SK-MEL-5 (cell line): Measurements from ENCODE around the gene SS18L1. TPM values are rescaled to one million over a fixed set of nuclear protein-coding genes. Genes with fewer than 3 reads are reported as not detected.
A peak's percentile ranks its signal among the peaks of the same experiment; 100 is the strongest.

Source experiments
- DNase-seq: peaks from one replicate; pipeline ENCODE4 v3.0.0-alpha.2; 2016; ENCODE audit warnings: low read depth, low spot score
- in situ Hi-C: cut with HindIII; loops from 2 replicates; pipeline ENCODE4 v1.10.0; 2016; ENCODE audit warnings: low sequenced_read_pairs, high pct_unique_total_duplicates, low pct_unique_long_range_greater_than_20kb
- total RNA-seq: library from RNA; depleted of rRNA; stranded (reverse); fragments of >200 nt; shearing (Covaris generic); gene quantifications from 2 replicates; pipeline ENCODE4 v1.2.3, GENCODE V29; 2014

The SS18L1 gene
- total RNA-seq, 1 experiment from 2014 or later: 20.6 TPM

DNA sequence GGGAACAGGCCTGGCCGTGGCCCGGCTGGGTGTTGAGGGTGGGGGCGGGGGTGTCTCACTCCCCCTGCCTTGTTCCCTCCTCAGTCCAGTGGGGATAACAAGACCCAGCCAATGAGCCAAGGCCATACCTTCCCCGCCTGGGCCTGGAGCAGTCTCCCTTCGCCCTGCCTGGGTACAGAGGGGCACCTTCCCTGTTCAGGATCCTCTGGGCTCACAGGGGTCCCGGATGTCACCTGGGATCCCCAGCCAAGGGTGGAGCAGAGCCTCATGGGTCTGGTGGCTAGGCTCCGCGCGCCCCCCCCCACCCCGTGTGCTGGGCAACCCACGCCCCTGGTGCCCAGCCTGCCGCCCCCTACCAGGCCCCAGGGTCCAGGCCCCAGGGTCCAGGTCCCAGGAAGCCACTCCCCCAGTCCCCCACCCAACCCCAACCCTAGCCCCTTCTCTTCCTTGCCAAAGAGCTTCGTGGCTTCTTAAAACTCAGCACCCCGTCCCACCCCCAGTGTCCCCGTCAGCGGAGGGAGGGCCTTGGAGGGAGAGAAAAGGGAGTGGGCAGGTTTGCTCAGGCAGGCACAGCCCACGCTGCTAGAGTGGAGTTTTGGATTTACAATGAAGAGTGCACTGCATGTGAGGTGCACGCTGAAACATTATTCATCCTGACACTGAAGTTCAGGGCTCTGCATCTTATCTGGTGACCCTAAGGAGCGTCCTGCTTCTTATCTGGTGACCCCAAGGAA is 64.7 kb downstream of the SS18L1 start:
- in situ Hi-C loops: no loop called here
- no peak for DNase-seq

DNA sequence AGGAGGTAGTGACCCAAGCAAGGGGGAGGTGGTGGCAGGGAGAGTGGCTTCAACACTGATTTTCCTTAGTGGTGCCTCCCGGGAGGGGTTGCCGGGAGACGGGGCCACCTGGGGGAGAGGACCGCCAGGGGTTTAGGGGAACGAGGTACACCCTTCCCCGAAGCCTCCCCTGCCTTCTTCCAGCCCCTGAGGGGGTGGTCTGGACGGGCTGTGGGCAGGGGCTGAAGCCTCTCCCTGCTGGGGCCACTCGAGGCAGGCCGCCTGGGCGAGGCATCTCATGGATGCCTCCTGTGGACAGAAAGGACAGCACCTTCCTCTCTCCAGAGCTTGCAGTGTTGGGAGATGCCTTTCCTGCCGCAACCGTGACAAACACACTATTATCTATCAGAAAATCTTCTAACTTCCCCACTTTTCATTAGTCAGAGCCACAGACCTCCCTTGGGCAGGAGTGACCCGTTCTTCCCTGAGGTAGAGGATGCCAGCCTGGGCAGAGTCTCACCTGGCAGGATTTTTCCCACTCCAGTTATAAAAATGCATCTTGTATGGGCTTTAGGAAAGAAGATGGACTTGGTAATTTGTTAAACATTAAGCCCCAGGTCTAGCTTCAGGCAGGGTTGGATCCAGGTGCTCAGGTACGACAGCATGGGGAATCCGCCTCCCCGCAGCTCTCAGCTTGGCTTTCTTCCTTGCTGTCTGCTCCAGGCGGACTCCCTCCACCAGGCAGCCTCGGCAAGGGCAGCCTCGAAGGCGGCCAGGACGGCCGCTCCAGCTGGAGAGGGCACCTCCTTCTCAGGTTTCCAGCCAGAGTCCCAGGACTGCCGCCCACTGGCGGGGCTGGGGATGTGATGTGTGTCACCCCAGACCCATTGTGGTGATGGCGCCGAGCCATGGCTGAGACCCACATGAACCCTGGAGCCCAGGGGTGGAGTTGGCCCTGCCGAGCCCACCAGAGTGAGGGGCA is 65.5 kb downstream of the SS18L1 start:
- in situ Hi-C loops: no loop called here
- DNase-seq: peak; percentile 43

DNA sequence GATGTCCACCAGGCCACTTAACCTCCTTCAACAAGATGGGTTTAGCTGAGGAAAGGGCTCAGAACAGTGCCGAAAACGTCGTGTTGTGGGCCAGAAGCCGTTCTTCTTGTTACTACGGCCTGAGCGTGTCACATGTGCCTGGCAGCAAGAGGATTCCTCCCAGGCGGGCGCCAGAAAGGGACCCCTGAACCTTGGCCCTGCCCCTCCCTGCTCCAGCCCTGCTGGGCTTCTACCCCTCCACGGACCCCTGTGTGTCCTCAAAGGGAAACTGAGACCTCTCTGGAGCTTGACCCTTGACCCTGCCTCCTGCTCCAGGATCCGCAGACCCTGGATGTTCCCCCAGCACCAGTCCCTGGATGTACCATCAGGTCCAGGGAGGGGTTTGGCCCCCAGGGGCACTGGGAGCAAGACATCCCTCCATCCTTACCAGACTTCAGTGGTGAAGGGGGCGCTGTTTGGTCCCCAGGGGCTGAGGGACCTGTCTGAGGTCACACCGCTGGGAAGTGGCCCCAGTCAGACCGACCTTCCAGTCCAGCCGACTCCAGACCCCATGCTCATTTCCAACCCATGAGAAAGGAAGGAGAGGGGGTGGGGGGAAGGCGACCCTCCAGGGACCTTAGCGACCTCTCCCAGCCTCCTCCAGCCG is 66.4 kb downstream of the SS18L1 start:
- in situ Hi-C loops: no loop called here
- no peak for DNase-seq

DNA sequence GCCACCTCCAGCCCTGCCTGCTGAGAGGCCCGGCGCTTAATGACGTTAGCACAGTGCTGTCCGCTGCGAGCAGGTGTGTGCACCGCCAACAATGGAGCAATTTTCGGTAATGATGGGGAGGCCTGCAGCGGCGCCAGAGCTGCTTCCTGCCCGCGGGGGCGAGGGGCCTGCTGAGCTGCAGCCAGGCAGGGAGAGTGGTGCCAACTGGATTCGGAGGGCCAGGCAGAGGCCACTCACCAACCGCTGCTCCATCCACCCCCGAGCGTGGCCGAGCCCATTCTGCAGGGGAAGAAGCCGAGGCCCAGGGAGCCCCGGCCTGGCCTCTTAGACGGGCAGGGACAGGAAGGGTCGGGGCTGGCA is 66.9 kb downstream of the SS18L1 start:
- in situ Hi-C loops: no loop called here
- no peak for DNase-seq

DNA sequence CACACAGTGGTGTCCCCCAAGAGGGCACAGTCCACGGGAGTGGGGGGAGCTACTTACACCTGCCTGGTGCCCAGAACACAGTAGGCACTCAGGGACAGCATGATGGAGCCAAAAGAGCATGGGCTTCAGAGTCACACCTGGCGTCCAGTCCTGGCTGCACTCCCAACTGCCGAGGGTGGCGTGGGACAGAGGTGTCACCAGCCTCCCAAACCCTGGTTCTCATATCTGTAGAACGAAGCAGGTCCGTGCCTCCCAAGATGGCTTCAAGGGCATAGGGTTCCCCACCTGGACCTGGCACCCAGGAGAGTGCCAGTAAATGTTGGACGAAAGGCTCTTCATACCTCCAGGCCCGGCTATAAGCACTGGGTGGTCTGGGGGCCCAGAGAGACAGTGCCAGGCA is 67.6 kb downstream of the SS18L1 start:
- in situ Hi-C loops: no loop called here

DNA sequence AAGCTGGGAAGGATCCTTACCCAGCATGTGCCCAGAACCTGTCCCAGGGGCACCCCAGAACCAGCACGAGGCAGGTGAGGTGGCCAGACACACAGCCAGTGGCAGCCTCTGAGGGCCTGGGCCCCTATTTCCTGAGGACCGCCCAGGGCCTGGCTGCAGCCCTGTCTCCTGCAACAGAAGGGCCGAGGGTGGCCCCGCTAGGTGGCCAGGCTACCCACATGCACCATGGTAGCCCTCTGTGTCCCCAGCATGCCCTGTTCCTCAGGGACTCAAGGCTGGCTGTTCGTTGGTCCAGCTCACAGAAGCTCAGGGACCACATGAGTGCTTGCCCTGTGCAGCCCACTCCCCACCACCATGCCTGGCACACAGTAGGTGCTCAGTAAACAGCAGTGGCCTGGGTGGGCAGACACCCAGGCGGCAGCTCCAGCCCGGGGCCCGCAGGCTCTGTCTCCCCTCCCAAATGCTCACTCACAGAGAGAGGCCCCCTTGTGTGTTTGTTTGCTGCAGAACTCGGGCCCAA is 68.3 kb downstream of the SS18L1 start:
- in situ Hi-C loops: no loop called here
- no peak for DNase-seq

More for the DNA sequence above, 67.6 kb downstream of the SS18L1 start:
- DNase-seq: no peak

DNA sequence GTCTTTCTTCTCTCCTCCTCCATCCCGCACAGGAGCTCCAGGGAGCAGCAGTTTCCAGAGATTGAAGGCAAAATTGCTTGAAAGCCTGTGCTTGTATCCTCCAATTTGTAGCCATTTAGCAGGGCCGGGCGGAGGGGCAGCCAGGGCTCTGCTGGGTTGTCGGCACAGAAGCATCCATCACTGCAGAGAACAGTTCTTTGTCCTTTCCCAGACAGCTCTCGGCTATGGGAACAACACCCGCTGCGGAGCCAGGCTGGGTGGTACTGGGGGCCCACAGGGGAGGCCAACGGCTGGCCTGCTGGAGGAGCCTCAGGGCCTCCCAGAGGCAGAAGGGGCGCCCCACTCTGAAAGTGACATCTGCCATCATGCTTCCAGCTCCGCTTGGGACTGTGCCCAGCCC is 68.7 kb downstream of the SS18L1 start:
- in situ Hi-C loops: no loop called here
- DNase-seq: no peak

DNA sequence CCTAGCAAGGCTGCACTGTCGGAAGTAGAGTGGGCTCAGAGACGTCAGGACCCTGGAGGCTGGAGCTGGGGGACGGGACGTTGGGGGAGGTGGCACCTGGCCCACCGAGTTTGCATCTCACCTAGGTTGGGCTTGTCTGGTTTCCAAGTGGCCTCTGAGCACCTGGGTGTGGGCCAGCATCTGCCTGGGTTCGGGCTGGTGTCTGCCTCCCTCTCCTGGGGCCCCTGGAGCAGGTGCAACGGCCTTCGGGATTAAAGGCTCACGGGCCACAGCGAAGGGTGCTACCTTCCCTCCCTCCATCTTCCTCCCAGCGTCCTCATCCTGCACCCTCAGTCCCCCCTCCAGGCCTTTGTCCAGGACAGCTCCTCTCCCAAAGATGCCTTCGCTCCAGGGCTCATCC is 70.5 kb downstream of the SS18L1 start:
- no peak for DNase-seq
- in situ Hi-C loops: no loop called here

DNA sequence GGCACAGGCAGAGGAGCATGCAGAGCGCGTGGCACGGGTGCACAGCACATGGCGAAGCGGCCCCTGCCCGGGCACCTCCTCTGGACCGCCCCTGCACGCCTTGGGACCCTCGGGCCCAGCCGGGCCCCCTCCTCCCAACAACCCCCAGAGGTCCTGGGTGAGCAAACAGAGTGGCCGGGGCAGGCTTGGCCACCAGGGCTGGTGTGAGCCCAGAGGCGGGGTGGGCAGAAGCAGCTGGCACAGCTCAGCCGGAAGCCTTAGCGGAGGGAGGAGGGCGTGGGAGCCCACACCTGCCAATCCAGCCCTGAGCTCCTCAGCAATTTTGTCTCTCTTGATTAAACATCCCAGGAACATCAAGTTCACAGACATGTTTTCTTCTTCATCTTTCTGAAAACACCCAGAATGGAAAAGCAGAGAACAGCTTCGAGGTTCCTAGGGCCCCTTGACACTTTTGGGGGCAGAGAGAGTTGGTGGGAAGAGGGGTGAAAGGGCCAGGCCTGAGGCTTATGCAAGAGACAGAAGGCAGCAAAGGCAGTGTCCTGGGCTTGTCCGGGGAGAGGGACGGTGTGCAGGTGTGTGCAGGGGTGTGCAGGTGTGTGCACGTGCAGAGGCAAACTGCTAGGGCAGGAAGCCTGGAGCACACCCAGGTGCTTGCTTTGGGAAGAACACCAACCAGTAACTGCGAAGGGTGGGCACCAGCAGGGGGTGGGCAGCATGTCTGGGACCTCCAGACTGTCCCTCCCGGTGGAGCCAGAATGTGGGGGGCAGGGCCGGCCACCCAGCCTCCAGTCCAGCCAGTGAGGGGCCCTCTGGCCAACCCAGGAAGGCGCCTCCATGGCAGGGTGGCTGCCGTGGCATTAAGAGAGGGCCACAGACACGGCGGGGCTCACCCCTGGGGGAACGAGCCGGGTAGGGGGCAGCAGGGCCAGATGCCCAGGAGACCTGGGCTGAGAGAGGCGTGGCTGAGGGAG is 71.7 kb downstream of the SS18L1 start:
- no peak for DNase-seq
- in situ Hi-C loops: no loop called here

DNA sequence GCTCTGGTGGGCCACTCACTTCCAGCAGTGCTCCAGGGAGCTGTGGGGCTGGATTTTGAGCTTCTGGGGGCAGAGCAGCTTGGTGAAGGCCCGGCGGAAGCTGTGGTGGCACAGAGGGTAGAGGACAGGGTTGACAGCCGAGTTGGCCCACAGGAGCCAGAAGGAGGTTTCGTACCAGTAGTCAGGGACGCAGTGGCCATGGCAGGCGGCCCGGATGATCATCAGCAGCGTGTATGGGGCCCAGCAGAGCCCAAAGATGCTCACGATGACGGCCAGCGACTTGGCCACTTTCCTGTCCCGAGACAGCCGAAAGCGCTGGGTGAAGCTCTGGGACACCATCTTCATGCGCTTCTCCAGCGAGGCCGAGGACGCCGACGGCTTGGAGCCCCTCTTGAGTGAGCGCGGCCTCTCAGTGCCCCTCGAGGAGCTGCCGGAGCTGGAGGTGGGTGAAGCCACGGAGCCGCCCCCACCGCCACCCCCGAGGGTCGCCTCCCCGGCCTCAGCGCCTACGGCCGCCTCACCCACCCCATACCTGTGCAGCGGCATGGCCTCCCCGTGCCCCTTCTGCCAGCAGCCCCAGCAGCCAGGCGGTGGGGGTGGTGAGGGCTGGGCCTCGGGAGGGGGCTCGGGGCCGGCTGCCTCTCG is 72.5 kb downstream of the SS18L1 start:
- in situ Hi-C loops: no loop called here
- DNase-seq: no peak

DNA sequence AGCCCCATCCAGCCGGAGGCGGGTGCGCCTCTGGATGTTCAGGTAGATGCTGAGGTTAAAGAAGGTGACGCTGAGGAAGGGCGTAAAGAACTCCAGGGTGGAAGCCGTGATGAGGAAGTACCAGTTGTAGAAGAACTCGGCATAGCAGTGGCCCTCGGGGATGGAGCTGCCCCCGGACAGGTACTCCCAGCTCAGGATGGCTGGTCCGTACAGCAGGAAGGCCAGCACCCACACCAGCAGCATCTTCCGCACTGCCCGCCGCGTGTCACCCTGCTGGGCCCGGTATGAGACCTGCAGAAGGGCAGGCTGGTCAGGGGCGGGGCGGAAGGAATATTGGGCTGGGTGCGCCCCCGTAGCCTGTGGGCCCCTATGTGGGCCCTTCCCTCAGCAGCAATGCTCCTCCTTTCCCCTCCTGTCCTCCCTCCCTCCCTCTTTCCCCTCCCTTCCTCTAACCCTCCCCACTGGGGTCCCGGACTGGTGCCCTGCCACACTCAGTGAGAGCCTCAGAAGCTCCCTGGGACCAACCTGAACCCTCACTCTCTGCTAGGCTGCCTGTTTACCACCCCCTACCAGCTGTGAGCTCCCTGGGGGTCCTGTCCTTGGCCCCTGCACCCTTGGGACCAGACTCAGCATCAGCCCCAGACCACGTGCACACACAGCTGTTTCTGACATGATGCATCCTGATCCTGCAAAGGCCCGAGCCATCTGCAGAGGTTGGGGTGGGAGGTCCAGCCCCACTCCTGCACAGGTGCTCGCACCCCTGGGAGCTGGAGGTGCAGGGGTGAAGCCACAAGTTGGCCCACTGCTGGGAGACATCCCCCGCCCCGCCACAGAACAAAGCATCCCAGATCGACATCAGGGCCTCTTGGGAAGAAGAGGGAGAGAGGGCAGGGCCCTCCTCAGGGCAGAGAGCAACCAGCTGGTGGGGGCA is 73.3 kb downstream of the SS18L1 start:
- in situ Hi-C loops: no loop called here
- DNase-seq: no peak

DNA sequence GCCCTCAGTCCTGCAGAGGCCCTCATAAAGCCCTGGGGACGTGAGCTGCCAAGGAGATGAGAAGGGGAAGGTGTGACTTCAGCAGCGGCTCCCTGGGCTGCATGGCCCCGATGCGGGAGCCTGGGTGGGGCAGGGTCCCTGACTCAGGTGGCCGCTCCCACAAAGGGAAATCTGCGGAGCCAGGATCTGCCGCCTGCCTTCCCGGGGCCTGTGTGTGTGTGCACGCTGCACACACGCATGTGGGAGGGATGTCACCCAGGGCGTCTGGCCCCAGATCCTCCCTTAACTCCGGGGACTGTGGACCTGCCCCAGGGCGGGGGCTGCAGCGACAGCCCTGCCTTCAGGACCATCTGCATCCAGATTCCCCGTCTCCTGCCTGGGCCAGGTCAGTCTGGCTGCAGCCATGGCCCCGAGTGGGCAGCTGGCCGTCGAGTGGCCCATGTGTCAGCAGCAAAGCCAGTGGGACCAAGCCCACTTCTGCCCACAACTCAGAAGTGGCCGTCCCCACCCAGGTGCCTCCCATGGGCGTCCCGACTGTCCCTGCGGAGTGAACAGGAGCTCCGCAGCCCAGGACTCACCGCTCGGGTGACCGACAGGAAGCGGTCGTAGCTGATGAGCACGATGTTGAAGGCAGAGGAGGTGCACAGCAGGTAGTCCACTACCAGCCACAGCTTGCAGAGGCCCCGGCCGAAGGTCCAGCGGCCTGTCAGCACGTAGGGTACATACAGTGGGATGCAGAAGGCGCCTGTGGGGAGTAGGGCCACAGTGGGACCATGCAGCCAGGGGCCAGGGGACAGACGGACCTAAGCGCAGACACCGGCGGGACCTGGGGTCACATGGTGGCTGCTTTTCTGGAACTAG is 74.6 kb downstream of the SS18L1 start:
- no peak for DNase-seq
- in situ Hi-C loops: no loop called here

DNA sequence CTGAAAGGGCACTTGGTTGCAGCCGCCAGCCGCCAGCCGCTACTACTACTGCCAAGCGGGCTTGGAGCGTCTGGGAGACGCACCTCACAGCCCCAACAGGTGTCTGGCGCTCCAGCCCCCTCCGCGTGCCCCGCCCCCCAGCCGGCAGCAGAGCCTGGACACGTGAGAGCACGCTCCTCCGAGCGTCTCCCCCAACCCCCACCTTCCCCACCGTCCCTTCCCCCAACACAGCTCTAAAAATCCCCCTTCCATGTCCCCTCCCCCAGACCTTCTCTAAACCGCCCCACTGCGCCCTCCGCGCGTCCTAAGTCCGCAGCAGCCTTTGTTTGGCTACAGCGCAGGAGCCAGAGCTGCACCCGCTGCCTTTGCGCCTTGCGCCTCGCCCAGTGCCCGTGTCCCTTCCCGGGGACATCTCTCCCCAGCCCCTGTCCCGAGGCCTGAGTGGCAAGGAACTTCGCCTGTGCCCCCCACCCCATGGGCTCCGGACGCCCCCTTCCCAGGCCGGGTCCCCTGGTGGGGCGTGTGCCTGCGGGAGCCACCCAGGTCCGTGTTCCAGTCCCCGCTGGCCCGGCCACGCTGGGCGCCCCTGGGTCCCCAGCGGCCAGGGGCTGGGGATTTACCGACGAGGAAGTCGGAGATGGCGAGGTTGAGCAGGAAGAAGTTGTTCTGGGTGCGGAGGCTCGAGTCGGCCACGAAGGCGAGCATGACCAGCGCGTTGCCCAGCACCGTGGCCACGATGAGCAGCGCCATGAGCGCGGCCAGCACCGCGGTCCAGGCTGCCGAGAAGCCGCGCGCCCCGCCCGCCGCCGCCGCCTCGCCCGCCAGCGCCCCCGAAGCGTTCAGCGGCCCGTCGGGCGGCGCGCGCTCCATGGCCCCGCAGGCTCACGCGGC is 75.8 kb downstream of the SS18L1 start:
- no peak for DNase-seq
- in situ Hi-C loops: no loop called here

DNA sequence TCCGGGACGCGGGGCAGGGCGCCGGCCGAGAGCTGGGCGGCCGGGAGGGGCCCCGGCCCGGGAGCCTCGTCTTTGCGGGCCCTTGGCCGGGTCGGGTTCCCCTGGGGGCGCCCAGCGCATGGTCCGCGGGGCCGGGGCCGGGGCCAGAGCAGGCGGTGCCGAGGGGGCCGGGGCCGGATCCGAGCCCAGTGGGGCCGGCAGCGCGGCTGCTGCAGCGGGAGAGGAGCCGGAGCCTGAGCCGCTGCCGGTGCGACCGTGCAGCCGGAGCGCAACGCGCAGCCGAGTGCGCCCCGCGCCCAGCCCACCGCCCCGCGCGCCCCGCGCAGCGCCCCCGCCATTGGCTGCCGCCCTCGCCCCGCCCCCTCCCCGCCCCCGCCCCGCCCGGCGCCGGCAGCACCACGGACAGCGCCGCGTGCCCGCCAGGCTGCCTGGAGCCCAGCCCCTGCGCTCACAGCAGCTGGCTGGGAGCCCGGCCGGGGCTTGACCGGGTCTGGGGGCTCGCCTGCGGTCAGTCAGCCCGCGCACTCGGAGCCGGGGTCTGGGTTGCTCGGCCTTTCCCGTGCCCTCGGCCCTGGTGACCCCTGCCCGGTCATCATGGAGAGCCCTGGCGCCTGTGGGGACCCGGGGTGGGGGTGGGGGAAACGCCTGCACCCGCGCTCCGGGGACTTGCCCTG is 76.6 kb downstream of the SS18L1 start, which contains the start of gene HRH3:
HRH3 (minus strand) TSS at position 287 of the 674 bp plus-strand sequence. CDS start 308 bp downstream, outside the sequence.
- in situ Hi-C loops: no loop called here
- no peak for DNase-seq
